WTC11 (cell line): ENCODE data around the gene HIKESHI. TPM values are rescaled to one million over a fixed set of nuclear protein-coding genes. Genes with fewer than 3 reads are reported as not detected.

ENCODE experiments used
- ATAC-seq: fragments of 200-7000 bp; cut with Tn5 transposase; 2 replicates; pipeline ENCODE4 v1.10.0; 2021; ENCODE audit warnings: mild to moderate bottlenecking, moderate library complexity
- CTCF ChIA-PET: fragments of 300-600 bp; sonication (Branson Sonifier 250); formaldehyde crosslinking; loops from one replicate; lab custom pipeline; 2021; ENCODE audit warnings: antibody characterized with exemption; lab: Charles Lee
- POLR2A ChIA-PET: fragments of 350-600 bp; sonication (Branson Sonifier 250); formaldehyde crosslinking; loops from one replicate; lab custom pipeline; 2021; ENCODE audit warnings: antibody characterized with exemption; lab: Charles Lee
- DNase-seq: peaks from one replicate; pipeline ENCODE4 v3.0.0; 2021; ENCODE audit warnings: low spot score
- H3K27ac Mint-ChIP-seq: 2 replicates; pipeline ENCODE4 v1.8.0; 2021; ENCODE audit warnings: mixed read lengths
- H3K27me3 Mint-ChIP-seq: 2 replicates; pipeline ENCODE4 v1.8.0; 2021; ENCODE audit warnings: low read depth, mild to moderate bottlenecking, moderate library complexity, mixed read lengths
- H3K36me3 Mint-ChIP-seq: 2 replicates; pipeline ENCODE4 v1.8.0; 2021; ENCODE audit warnings: mixed read lengths
- H3K4me1 Mint-ChIP-seq: 2 replicates; pipeline ENCODE4 v1.8.0; 2022; ENCODE audit warnings: mixed read lengths
- H3K4me3 Mint-ChIP-seq: 2 replicates; pipeline ENCODE4 v1.8.0; 2021; ENCODE audit warnings: mild to moderate bottlenecking, moderate library complexity, mixed read lengths
- H3K9me3 Mint-ChIP-seq: 2 replicates; pipeline ENCODE4 v1.8.0; 2021; ENCODE audit warnings: mixed read lengths
- CREB1 ChIP-seq: sonication (generic); formaldehyde crosslinking; IDR thresholded peaks from 2 replicates; pipeline ENCODE4 v1.8.0; 2023; ENCODE audit warnings: mild to moderate bottlenecking, missing genetic modification reagents
- ELF4 ChIP-seq: sonication (generic); formaldehyde crosslinking; IDR thresholded peaks from 2 replicates; pipeline ENCODE4 v1.8.1; 2022; ENCODE audit warnings: low read depth, mild to moderate bottlenecking, moderate library complexity, missing genetic modification reagents
- ETV6 ChIP-seq: sonication (generic); formaldehyde crosslinking; IDR thresholded peaks from 2 replicates; pipeline ENCODE4 v1.8.1; 2022; ENCODE audit warnings: mild to moderate bottlenecking, missing genetic modification reagents
- FOXK1 ChIP-seq: sonication (generic); formaldehyde crosslinking; IDR thresholded peaks from 2 replicates; pipeline ENCODE4 v1.8.0; 2022; ENCODE audit warnings: mild to moderate bottlenecking, moderate library complexity, missing genetic modification reagents
- GTF2I ChIP-seq: fragments of 250-450 bp; sonication (Bioruptor Pico); conservative IDR thresholded peaks from 2 replicates; pipeline ENCODE4 v1.4.0; 2021; ENCODE audit warnings: mild to moderate bottlenecking
- IRF2 ChIP-seq: sonication (generic); formaldehyde crosslinking; IDR thresholded peaks from 2 replicates; pipeline ENCODE4 v1.8.0; 2022; ENCODE audit warnings: low read depth, missing genetic modification reagents, borderline replicate concordance
- MXD4 ChIP-seq: fragments of 250-450 bp; sonication (Bioruptor Pico); IDR thresholded peaks from 2 replicates; pipeline ENCODE4 v1.8.0; 2021; ENCODE audit warnings: mild to moderate bottlenecking, moderate library complexity, borderline replicate concordance
- NFYB ChIP-seq: sonication (generic); formaldehyde crosslinking; conservative IDR thresholded peaks from 2 replicates; pipeline ENCODE4 v1.8.0; 2022; ENCODE audit warnings: low read depth, missing genetic modification reagents
- NR2C2 ChIP-seq: sonication (generic); formaldehyde crosslinking; IDR thresholded peaks from 2 replicates; pipeline ENCODE4 v1.8.0; 2022; ENCODE audit warnings: mild to moderate bottlenecking, missing genetic modification reagents
- PRRX2 ChIP-seq: fragments of 250-450 bp; sonication (Bioruptor Pico); IDR thresholded peaks from 2 replicates; pipeline ENCODE4 v1.8.0; 2021; ENCODE audit warnings: mild to moderate bottlenecking
- RORB ChIP-seq: fragments of 250-450 bp; sonication (Bioruptor Pico); IDR thresholded peaks from 2 replicates; pipeline ENCODE4 v1.9.0; 2021; ENCODE audit warnings: mild to moderate bottlenecking
- SMAD4 ChIP-seq: sonication (generic); formaldehyde crosslinking; IDR thresholded peaks from 2 replicates; pipeline ENCODE4 v1.8.0; 2022; ENCODE audit warnings: mild to moderate bottlenecking, missing genetic modification reagents
- TCF7 ChIP-seq: sonication (generic); formaldehyde crosslinking; IDR thresholded peaks from 2 replicates; pipeline ENCODE4 v1.8.0; 2022; ENCODE audit warnings: mild to moderate bottlenecking, low read depth, missing genetic modification reagents, moderate library complexity
- ZNF121 ChIP-seq: sonication (generic); formaldehyde crosslinking; IDR thresholded peaks from 2 replicates; pipeline ENCODE4 v1.8.0; 2023; ENCODE audit warnings: missing genetic modification reagents
- ZNF219 ChIP-seq: sonication (generic); formaldehyde crosslinking; IDR thresholded peaks from 2 replicates; pipeline ENCODE4 v1.8.0; 2023; ENCODE audit warnings: missing genetic modification reagents, mild to moderate bottlenecking, borderline replicate concordance
- ZNF263 ChIP-seq: sonication (generic); formaldehyde crosslinking; IDR thresholded peaks from 2 replicates; pipeline ENCODE4 v1.8.1; 2022; ENCODE audit warnings: low read depth, mild to moderate bottlenecking, moderate library complexity, missing genetic modification reagents
- ZNF423 ChIP-seq: fragments of 250-450 bp; sonication (Bioruptor Pico); IDR thresholded peaks from 2 replicates; pipeline ENCODE4 v2.1.2; 2022; ENCODE audit warnings: mild to moderate bottlenecking, moderate library complexity
- total RNA-seq: library from RNA; stranded (reverse); gene quantifications from 3 replicates; pipeline ENCODE4 v1.2.3, GENCODE V29; 2021
- TF ChIP-seq, protein P1 (sequence below): fragments of 250-450 bp; sonication (Bioruptor Pico); IDR thresholded peaks from 2 replicates; pipeline ENCODE4 v1.9.0; 2021; ENCODE audit warnings: mild to moderate bottlenecking, borderline replicate concordance
- TF ChIP-seq, protein P2 (sequence below): sonication (generic); formaldehyde crosslinking; IDR thresholded peaks from 2 replicates; pipeline ENCODE4 v1.8.1; 2023; ENCODE audit warnings: mild to moderate bottlenecking, missing genetic modification reagents, moderate library complexity
- TF ChIP-seq, protein P3 (sequence below): sonication (generic); formaldehyde crosslinking; IDR thresholded peaks from 2 replicates; pipeline ENCODE4 v1.8.0; 2022; ENCODE audit warnings: mild to moderate bottlenecking, missing genetic modification reagents
- TF ChIP-seq, protein P4 (sequence below): sonication (generic); formaldehyde crosslinking; IDR thresholded peaks from 2 replicates; pipeline ENCODE4 v1.8.1; 2023; ENCODE audit warnings: mild to moderate bottlenecking, missing genetic modification reagents
- TF ChIP-seq, protein P5 (sequence below): sonication (generic); formaldehyde crosslinking; IDR thresholded peaks from 2 replicates; pipeline ENCODE4 v1.8.1; 2022; ENCODE audit warnings: missing genetic modification reagents, borderline replicate concordance
- TF ChIP-seq, protein P6 (sequence below): sonication (generic); formaldehyde crosslinking; IDR thresholded peaks from 2 replicates; pipeline ENCODE4 v1.8.1; 2022; ENCODE audit warnings: mild to moderate bottlenecking, missing genetic modification reagents, moderate library complexity, borderline replicate concordance

The HIKESHI gene
- total RNA-seq, 1 experiment from 2014 or later: 48.3 TPM

DNA sequence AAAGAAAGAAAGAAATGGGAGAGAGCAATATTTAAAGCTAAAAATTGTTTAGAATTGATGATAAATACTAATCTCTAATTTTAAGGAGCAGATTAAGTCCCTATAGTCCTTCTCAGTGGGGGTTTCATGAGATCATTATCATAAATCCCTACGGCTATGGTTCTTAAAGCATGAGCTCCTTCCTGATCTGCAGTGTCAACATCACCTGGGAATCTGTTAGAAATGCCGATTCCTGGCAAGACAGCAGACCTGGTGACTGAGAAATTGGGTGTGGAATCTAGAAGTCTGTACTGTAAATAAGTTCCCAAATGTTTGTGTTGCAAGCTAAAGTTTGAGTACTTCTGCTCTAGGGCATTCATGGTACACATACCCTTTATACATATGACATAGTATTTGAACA lies 12.6 kb downstream of the HIKESHI start (continued):
- TF ChIP-seq, protein P1, sequence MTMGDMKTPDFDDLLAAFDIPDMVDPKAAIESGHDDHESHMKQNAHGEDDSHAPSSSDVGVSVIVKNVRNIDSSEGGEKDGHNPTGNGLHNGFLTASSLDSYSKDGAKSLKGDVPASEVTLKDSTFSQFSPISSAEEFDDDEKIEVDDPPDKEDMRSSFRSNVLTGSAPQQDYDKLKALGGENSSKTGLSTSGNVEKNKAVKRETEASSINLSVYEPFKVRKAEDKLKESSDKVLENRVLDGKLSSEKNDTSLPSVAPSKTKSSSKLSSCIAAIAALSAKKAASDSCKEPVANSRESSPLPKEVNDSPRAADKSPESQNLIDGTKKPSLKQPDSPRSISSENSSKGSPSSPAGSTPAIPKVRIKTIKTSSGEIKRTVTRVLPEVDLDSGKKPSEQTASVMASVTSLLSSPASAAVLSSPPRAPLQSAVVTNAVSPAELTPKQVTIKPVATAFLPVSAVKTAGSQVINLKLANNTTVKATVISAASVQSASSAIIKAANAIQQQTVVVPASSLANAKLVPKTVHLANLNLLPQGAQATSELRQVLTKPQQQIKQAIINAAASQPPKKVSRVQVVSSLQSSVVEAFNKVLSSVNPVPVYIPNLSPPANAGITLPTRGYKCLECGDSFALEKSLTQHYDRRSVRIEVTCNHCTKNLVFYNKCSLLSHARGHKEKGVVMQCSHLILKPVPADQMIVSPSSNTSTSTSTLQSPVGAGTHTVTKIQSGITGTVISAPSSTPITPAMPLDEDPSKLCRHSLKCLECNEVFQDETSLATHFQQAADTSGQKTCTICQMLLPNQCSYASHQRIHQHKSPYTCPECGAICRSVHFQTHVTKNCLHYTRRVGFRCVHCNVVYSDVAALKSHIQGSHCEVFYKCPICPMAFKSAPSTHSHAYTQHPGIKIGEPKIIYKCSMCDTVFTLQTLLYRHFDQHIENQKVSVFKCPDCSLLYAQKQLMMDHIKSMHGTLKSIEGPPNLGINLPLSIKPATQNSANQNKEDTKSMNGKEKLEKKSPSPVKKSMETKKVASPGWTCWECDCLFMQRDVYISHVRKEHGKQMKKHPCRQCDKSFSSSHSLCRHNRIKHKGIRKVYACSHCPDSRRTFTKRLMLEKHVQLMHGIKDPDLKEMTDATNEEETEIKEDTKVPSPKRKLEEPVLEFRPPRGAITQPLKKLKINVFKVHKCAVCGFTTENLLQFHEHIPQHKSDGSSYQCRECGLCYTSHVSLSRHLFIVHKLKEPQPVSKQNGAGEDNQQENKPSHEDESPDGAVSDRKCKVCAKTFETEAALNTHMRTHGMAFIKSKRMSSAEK: no peak
- TF ChIP-seq ZNF263 (CRISPR knock-in tag): no peak
- TF ChIP-seq FOXK1 (CRISPR knock-in tag): no peak
- TF ChIP-seq, protein P2, sequence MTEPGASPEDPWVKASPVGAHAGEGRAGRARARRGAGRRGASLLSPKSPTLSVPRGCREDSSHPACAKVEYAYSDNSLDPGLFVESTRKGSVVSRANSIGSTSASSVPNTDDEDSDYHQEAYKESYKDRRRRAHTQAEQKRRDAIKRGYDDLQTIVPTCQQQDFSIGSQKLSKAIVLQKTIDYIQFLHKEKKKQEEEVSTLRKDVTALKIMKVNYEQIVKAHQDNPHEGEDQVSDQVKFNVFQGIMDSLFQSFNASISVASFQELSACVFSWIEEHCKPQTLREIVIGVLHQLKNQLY (CRISPR knock-in tag): no peak
- TF ChIP-seq, protein P3, sequence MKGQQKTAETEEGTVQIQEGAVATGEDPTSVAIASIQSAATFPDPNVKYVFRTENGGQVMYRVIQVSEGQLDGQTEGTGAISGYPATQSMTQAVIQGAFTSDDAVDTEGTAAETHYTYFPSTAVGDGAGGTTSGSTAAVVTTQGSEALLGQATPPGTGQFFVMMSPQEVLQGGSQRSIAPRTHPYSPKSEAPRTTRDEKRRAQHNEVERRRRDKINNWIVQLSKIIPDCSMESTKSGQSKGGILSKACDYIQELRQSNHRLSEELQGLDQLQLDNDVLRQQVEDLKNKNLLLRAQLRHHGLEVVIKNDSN: no peak
- TF ChIP-seq ELF4 (CRISPR knock-in tag): no peak
- TF ChIP-seq SMAD4: no peak
- TF ChIP-seq ZNF219: no peak
- TF ChIP-seq MXD4 (CRISPR knock-in tag): no peak
- no peak for TF ChIP-seq NR2C2
- TF ChIP-seq IRF2: no peak

DNA sequence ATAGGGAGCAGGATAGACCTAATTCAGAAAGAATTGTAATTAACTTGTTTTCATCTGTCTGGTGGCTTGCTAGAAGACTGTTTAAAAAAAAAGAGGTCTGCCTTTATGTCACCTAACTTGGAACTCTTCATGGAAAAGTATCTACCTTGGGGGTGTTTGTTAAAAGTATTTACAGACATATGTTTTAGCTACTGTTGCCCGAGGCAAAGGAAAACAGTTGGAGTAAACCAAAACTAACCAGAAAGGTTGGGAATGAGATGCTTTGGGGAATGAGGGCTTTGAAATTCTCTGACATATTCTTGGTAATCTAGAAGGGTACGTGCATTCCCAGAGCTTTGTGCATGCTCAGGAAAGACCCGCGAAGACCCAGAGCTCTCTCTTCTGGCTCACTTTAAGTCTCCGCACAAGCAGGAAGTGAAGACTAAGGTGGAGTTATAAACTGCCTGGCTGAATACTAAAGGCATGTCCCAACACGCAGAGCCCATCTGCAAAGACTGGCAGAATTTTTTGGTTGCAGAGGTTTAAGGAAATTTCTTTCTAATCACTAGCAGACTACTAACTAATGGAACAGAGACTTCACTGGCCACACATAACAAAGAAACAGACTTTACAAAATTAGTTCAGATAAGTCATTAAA lies 33.2 kb downstream of the HIKESHI start:
- H3K36me3 Mint-ChIP-seq: peaks cover 61% of the 10 kb centered on the region
- CTCF ChIA-PET: interaction anchor here (1.3 kb wide), 1 partner anchor 480 kb away, joined by 5 read pairs; the partner anchor contains the start of gene CCDC83
- no peaks in the 10 kb centered on the region for H3K27me3 Mint-ChIP-seq
- peak overlapping the region; percentile 10; the same call in 1 of the 2 replicates for H3K27ac Mint-ChIP-seq
- no peak for ATAC-seq
- TF ChIP-seq, protein P2 (CRISPR knock-in tag): no peak
- TF ChIP-seq ZNF219 (no peak), TCF7 (CRISPR knock-in tag) (no peak), ETV6 (CRISPR knock-in tag) (no peak), CREB1 (CRISPR knock-in tag) (no peak), PRRX2 (no peak), NFYB (CRISPR knock-in tag) (no peak), IRF2 (no peak), ZNF121 (CRISPR knock-in tag) (no peak), RORB (CRISPR knock-in tag) (no peak), ZNF423 (no peak), GTF2I (no peak), SMAD4 (no peak)
- TF ChIP-seq, protein P4, sequence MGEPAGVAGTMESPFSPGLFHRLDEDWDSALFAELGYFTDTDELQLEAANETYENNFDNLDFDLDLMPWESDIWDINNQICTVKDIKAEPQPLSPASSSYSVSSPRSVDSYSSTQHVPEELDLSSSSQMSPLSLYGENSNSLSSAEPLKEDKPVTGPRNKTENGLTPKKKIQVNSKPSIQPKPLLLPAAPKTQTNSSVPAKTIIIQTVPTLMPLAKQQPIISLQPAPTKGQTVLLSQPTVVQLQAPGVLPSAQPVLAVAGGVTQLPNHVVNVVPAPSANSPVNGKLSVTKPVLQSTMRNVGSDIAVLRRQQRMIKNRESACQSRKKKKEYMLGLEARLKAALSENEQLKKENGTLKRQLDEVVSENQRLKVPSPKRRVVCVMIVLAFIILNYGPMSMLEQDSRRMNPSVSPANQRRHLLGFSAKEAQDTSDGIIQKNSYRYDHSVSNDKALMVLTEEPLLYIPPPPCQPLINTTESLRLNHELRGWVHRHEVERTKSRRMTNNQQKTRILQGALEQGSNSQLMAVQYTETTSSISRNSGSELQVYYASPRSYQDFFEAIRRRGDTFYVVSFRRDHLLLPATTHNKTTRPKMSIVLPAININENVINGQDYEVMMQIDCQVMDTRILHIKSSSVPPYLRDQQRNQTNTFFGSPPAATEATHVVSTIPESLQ (CRISPR knock-in tag): no peak
- TF ChIP-seq, protein P5, sequence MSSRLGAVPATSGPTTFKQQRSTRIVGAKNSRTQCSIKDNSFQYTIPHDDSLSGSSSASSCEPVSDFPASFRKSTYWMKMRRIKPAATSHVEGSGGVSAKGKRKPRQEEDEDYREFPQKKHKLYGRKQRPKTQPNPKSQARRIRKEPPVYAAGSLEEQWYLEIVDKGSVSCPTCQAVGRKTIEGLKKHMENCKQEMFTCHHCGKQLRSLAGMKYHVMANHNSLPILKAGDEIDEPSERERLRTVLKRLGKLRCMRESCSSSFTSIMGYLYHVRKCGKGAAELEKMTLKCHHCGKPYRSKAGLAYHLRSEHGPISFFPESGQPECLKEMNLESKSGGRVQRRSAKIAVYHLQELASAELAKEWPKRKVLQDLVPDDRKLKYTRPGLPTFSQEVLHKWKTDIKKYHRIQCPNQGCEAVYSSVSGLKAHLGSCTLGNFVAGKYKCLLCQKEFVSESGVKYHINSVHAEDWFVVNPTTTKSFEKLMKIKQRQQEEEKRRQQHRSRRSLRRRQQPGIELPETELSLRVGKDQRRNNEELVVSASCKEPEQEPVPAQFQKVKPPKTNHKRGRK (CRISPR knock-in tag): no peak
- TF ChIP-seq, protein P6, sequence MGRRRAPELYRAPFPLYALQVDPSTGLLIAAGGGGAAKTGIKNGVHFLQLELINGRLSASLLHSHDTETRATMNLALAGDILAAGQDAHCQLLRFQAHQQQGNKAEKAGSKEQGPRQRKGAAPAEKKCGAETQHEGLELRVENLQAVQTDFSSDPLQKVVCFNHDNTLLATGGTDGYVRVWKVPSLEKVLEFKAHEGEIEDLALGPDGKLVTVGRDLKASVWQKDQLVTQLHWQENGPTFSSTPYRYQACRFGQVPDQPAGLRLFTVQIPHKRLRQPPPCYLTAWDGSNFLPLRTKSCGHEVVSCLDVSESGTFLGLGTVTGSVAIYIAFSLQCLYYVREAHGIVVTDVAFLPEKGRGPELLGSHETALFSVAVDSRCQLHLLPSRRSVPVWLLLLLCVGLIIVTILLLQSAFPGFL (CRISPR knock-in tag): no peak
- peaks cover 29% of the 10 kb centered on the region for H3K9me3 Mint-ChIP-seq
- H3K4me1 Mint-ChIP-seq: peaks cover 11% of the 10 kb centered on the region; the same call in 1 of the 2 replicates
- DNase-seq: no peak
- no peak overlapping the region for H3K4me3 Mint-ChIP-seq
- POLR2A ChIA-PET: no interaction called here
